PC-3 (cell line): ENCODE measurements around the gene VPS37B. TPM values are rescaled to one million over a fixed set of nuclear protein-coding genes. Genes with fewer than 3 reads are reported as not detected.

Experiments
- ATAC-seq: fragments of 200-7000 bp; cut with Tn5 transposase; 2 replicates; pipeline ENCODE4 v1.9.1; 2020; ENCODE audit warnings: mild to moderate bottlenecking, moderate library complexity
- BruUV-seq: library from RNA; stranded (reverse); fragments of 400-500 nt; replicated peaks from 2 replicates; lab custom pipeline; 2021; lab: Mats Ljungman, UMichigan
- CTCF ChIA-PET: fragments of 300-600 bp; sonication (Branson Sonifier 250); formaldehyde crosslinking; loops from one replicate; lab custom pipeline; 2022; ENCODE audit warnings: antibody characterized with exemption; lab: Charles Lee
- POLR2A ChIA-PET: fragments of 300-600 bp; sonication (Branson Sonifier 250); formaldehyde crosslinking; loops from one replicate; lab custom pipeline; 2022; ENCODE audit warnings: antibody characterized with exemption; ENCODE audit not compliant: unreplicated experiment; lab: Charles Lee
- DNase-seq: peaks from one replicate; pipeline ENCODE4 v3.0.0-alpha.2; 2015
- H2AFZ ChIP-seq: fragments of 300-600 bp; sonication (generic); 2 replicates; pipeline ENCODE4 v1.6.0; 2016; ENCODE audit warnings: antibody characterized with exemption, low read length
- H3F3A ChIP-seq: fragments of 300-600 bp; sonication (generic); one replicate; pipeline ENCODE4 v1.6.0; 2017; ENCODE audit warnings: antibody characterized with exemption, low read length, control low read depth, mild to moderate bottlenecking; ENCODE audit not compliant: unreplicated experiment
- H3K27ac ChIP-seq: fragments of 300-600 bp; sonication (generic); 2 replicates; pipeline ENCODE4 v1.5.1; 2016; ENCODE audit warnings: mild to moderate bottlenecking, low read length
- H3K27me3 ChIP-seq: fragments of 300-600 bp; sonication (generic); 2 replicates; pipeline ENCODE4 v1.6.1; 2016; ENCODE audit warnings: low read length, mixed read lengths
- H3K36me3 ChIP-seq: fragments of 300-600 bp; sonication (generic); 2 replicates; pipeline ENCODE4 v1.6.1; 2016; ENCODE audit warnings: low read depth, mixed run types, low read length, mixed read lengths
- H3K4me1 ChIP-seq: fragments of 300-600 bp; sonication (generic); 2 replicates; pipeline ENCODE4 v1.5.1; 2016; ENCODE audit warnings: low read length; ENCODE audit not compliant: insufficient read depth
- H3K4me2 ChIP-seq: fragments of 300-600 bp; sonication (generic); 2 replicates; pipeline ENCODE4 v1.6.0; 2016; ENCODE audit warnings: low read length
- H3K4me3 ChIP-seq: fragments of 300-600 bp; sonication (generic); 2 replicates; pipeline ENCODE4 v1.5.1; 2016; ENCODE audit warnings: mild to moderate bottlenecking, low read length, mixed read lengths
- H3K79me2 ChIP-seq: fragments of 300-600 bp; sonication (generic); 2 replicates; pipeline ENCODE4 v1.6.1; 2017; ENCODE audit warnings: low read length, mixed read lengths
- H3K9ac ChIP-seq: fragments of 300-600 bp; sonication (generic); 2 replicates; pipeline ENCODE4 v1.6.0; 2016; ENCODE audit warnings: mild to moderate bottlenecking, low read length
- H3K9me2 ChIP-seq: fragments of 300-600 bp; sonication (generic); replicated peaks from 2 replicates; pipeline ENCODE4 v1.6.1; 2016; ENCODE audit warnings: mixed run types, low read length, mixed read lengths
- H3K9me3 ChIP-seq: fragments of 300-600 bp; sonication (generic); 2 replicates; pipeline ENCODE4 v1.6.1; 2016; ENCODE audit warnings: low read length, mixed read lengths
- H4K20me1 ChIP-seq: fragments of 300-600 bp; sonication (generic); 2 replicates; pipeline ENCODE4 v1.6.1; 2016; ENCODE audit warnings: low read length, mixed read lengths
- CTCF ChIP-seq: fragments of 300-600 bp; sonication (generic); conservative IDR thresholded peaks from 2 replicates; pipeline ENCODE4 v1.5.1; 2017; ENCODE audit warnings: antibody characterized with exemption, low read depth, mild to moderate bottlenecking, low read length
- EZH2 ChIP-seq: fragments of 300-600 bp; sonication (generic); IDR thresholded peaks from one replicate; pipeline ENCODE4 v1.6.1; 2017; ENCODE audit warnings: antibody characterized with exemption, mild to moderate bottlenecking, low read length; ENCODE audit not compliant: unreplicated experiment
- EZH2phosphoT487 ChIP-seq: fragments of 300-600 bp; sonication (generic); IDR thresholded peaks from 2 replicates; pipeline ENCODE4 v1.6.1; 2018; ENCODE audit warnings: mild to moderate bottlenecking, antibody characterized with exemption, low read length, borderline replicate concordance
- intact Hi-C: fragments of 100-400 bp; cut with micrococcal nuclease; formaldehyde crosslinking; loops from 2 replicates; pipeline ENCODE4 v1.9.0; 2023
- total RNA-seq: library from RNA; depleted of rRNA; stranded (reverse); fragments of >200 nt; gene quantifications from 2 replicates; pipeline ENCODE4 v1.2.3, GENCODE V29; 2014

The VPS37B gene
- total RNA-seq, 1 experiment from 2014 or later = 74.3 TPM

- H3K27ac ChIP-seq = no peak overlapping the region
- H2AFZ ChIP-seq = no peak overlapping the region
- no peak overlapping the region for H3K4me3 ChIP-seq
- no peaks in the 10 kb centered on the region for H3K9me2 ChIP-seq
- no peak overlapping the region for H3K4me2 ChIP-seq
- ATAC-seq (no peak), DNase-seq (no peak)
- H3K9me3 ChIP-seq = no peaks in the 10 kb centered on the region
- no peaks in the 10 kb centered on the region for H3K36me3 ChIP-seq
- no TSS peak for BruUV-seq
- H3K4me1 ChIP-seq = peaks cover 12% of the 10 kb centered on the region
- intact Hi-C loops = no loop called here
- ChIA-PET CTCF (no interaction called here), POLR2A (no interaction called here)
- no peak overlapping the region for H3K9ac ChIP-seq
- no peaks in the 10 kb centered on the region for H3F3A ChIP-seq
- TF ChIP-seq EZH2phosphoT487 (no peak), EZH2 (no peak), CTCF (no peak)
- no peaks in the 10 kb centered on the region for H3K27me3 ChIP-seq
- no peaks in the 10 kb centered on the region for H4K20me1 ChIP-seq
- no peaks in the 10 kb centered on the region for H3K79me2 ChIP-seq
Observed at GRCh38 chr12:122903693-122904034, 7.7 kb upstream of the VPS37B start.

- Histone ChIP-seq H3K79me2 (no peaks in the 10 kb centered on the region), H3K36me3 (no peaks in the 10 kb centered on the region), H3K4me1 (peaks cover 18% of the 10 kb centered on the region), H3K27ac (no peak overlapping the region), H3K9me3 (no peaks in the 10 kb centered on the region), H3K9me2 (no peaks in the 10 kb centered on the region), H3K4me2 (no peak overlapping the region), H3K9ac (no peak overlapping the region), H4K20me1 (no peaks in the 10 kb centered on the region), H3K27me3 (no peaks in the 10 kb centered on the region), H3K4me3 (no peak overlapping the region), H3F3A (peaks cover 4% of the 10 kb centered on the region), H2AFZ (no peak overlapping the region)
- POLR2A ChIA-PET = no interaction called here
- no peak for ATAC-seq
- BruUV-seq = no TSS peak
- intact Hi-C loops = no loop called here
- no peak for TF ChIP-seq CTCF
- no peak for TF ChIP-seq EZH2phosphoT487
- TF ChIP-seq EZH2 = no peak
- no peak for DNase-seq
- CTCF ChIA-PET = interaction anchor here (0.6 kb wide), 1 partner anchor 735 kb away, joined by 7 read pairs; no protein-coding TSS in a partner anchor
Observed at GRCh38 chr12:122902854-122903692, 7.1 kb upstream of the VPS37B start.

- Histone ChIP-seq H3K4me1 (peaks cover 31% of the 10 kb centered on the region), H3F3A (peaks cover 15% of the 10 kb centered on the region), H4K20me1 (no peaks in the 10 kb centered on the region), H3K4me3 (no peak overlapping the region), H2AFZ (no peak overlapping the region), H3K9me2 (no peaks in the 10 kb centered on the region), H3K79me2 (peaks cover 22% of the 10 kb centered on the region), H3K27me3 (no peaks in the 10 kb centered on the region), H3K9ac (peak overlapping the region; percentile 60; the same call in 1 of the 2 replicates), H3K36me3 (no peaks in the 10 kb centered on the region), H3K27ac (peak overlapping the region; percentile 90), H3K9me3 (no peaks in the 10 kb centered on the region), H3K4me2 (no peak overlapping the region)
- ChIA-PET POLR2A (no interaction called here), CTCF (no interaction called here)
- TF ChIP-seq CTCF (no peak), EZH2phosphoT487 (no peak), EZH2 (no peak)
- ATAC-seq (no peak), DNase-seq (no peak)
- intact Hi-C loops = loop anchor here (5.0 kb wide), 1 partner anchor 38 kb away; no protein-coding TSS in a partner anchor
- no TSS peak for BruUV-seq
Observed at GRCh38 chr12:122899887-122900286, 4.0 kb upstream of the VPS37B start.
